Stimulated activated CD8-positive, alpha-beta memory T cell treated with anti-CD3 and anti-CD28 coated beads, Interleukin-12 subunit alpha, Interleukin-12 subunit beta, amount 100 ng/mL, for 4 hours (primary cell): Measurements from ENCODE around the gene TMPRSS11A.

Experiments
- DNase-seq: peaks from one replicate; pipeline ENCODE4 v3.0.0-alpha.2; 2020; ENCODE audit warnings: low read depth

TMPRSS11A gene

DNA sequence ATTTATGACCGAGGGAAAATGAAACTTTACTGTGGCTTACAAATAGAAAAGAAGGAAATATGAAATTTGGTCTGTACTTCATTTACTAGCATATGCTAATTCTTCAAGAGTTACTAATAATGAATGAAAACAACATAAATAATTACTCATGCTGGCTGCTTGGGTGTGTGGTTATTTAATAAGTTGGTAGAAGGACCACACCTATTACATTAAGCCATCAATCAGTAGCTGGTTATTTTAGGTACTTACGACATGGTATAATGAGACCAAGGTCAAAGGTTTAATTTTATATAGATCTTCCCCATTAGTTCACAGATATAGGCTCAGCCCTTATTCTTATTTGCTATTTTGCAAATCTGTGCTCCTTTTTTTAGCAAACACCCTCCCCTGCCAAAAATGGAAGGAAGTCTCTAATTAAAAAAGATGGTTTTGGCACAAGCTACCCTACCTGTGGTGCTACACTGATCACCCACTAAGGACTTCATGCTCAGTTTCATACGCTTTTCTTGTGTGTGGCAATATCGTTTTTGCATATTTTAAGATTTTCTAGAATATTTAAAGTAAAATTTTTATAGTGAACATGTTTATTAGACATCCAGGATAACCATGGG, 93.6 kb downstream of the TMPRSS11A start:
- no peak for DNase-seq

DNA sequence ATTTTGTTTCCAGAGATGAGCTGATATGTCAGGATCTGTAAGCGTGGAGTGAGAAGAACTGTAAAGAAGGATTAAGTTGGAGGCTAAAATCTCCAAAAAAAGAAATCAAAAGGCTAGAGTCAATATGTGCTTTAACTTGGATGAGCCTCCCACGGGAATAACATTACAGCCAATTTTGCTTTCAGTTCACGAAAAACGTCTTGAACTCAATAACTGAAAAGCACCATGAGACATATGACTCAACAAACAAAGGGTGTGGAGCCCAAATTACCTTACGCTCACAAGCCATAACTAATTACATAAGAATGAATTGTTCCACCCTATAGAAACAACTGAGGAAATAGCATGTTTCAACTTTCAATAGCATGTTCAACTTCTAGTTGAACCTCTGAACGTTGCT, 101.8 kb downstream of the TMPRSS11A start:
- DNase-seq = no peak
